CD4-positive, alpha-beta memory T cell (primary cell): Measurements from ENCODE around the gene BCAS4. TPM values are rescaled to one million over a fixed set of nuclear protein-coding genes. Genes with fewer than 3 reads are reported as not detected.

Experiments used
- CTCF ChIA-PET: fragments of 350-600 bp; sonication (Branson Sonifier 250); formaldehyde crosslinking; loops from one replicate; lab custom pipeline; 2021; ENCODE audit warnings: inconsistent platforms; ENCODE audit not compliant: partially characterized antibody; lab: Charles Lee
- POLR2A ChIA-PET: fragments of 350-600 bp; sonication (Branson Sonifier 250); formaldehyde crosslinking; loops from one replicate; lab custom pipeline; 2021; ENCODE audit not compliant: partially characterized antibody; lab: Charles Lee
- DNase-seq, 5 donors: peaks; one replicate each; pipeline versions ENCODE4 v3.0.0 to v3.0.0-alpha.2; 2020 to 2022; ENCODE audit warnings: mixed read lengths in 1 of 5
- H3K27ac ChIP-seq: one replicate; pipeline ENCODE4 v1.7.0; 2013; ENCODE audit warnings: low read depth, low read length
- H3K27me3 ChIP-seq: 2 replicates; pipeline ENCODE4 v1.7.0; 2013; ENCODE audit warnings: mild to moderate bottlenecking, low read length, moderate library complexity; ENCODE audit not compliant: insufficient read depth
- H3K36me3 ChIP-seq: 2 replicates; pipeline ENCODE4 v1.7.0; 2013; ENCODE audit warnings: mild to moderate bottlenecking, low read length, moderate library complexity; ENCODE audit not compliant: insufficient read depth
- H3K4me1 ChIP-seq: 2 replicates; pipeline ENCODE4 v1.7.0; 2013; ENCODE audit warnings: mild to moderate bottlenecking, low read length, moderate library complexity; ENCODE audit not compliant: insufficient read depth
- H3K4me3 ChIP-seq, 2 donors: one replicate each; pipeline ENCODE4 v1.7.0; 2013; ENCODE audit warnings: low read length in 2 of 2, mild to moderate bottlenecking in 1 of 2
- H3K9me3 ChIP-seq, 2 donors: one replicate each; pipeline ENCODE4 v1.7.0; 2013; ENCODE audit warnings: low read length in 2 of 2, control low read depth in 1 of 2; ENCODE audit not compliant: control insufficient read depth in 1 of 2
- H3K27ac Mint-ChIP-seq, 7 donors: one replicate each; pipeline ENCODE4 v1.8.0; 2020 to 2021; ENCODE audit warnings: mixed read lengths in 7 of 7, mild to moderate bottlenecking in 6 of 7, inconsistent platforms in 3 of 7, moderate library complexity in 3 of 7
- H3K27me3 Mint-ChIP-seq, 2 donors: one replicate each; pipeline ENCODE4 v1.8.0; 2020 to 2021; ENCODE audit warnings: mixed read lengths in 2 of 2
- H3K36me3 Mint-ChIP-seq, 2 donors: one replicate each; pipeline ENCODE4 v1.8.0; 2020 to 2021; ENCODE audit warnings: mixed read lengths in 2 of 2, inconsistent platforms in 1 of 2, mild to moderate bottlenecking in 1 of 2
- H3K4me1 Mint-ChIP-seq, 4 donors: one replicate each; pipeline ENCODE4 v1.8.0; 2020 to 2021; ENCODE audit warnings: mixed read lengths in 4 of 4, mild to moderate bottlenecking in 1 of 4
- H3K4me3 Mint-ChIP-seq, 8 donors: one replicate each; pipeline ENCODE4 v1.8.0; 2020 to 2021; ENCODE audit warnings: mixed read lengths in 8 of 8, mild to moderate bottlenecking in 7 of 8, moderate library complexity in 6 of 8, inconsistent platforms in 3 of 8
- H3K9me3 Mint-ChIP-seq, 8 donors: one replicate each; pipeline ENCODE4 v1.8.0; 2020 to 2021; ENCODE audit warnings: mixed read lengths in 8 of 8, mild to moderate bottlenecking in 5 of 8, inconsistent platforms in 3 of 8, moderate library complexity in 1 of 8
- intact Hi-C: fragments of 100-400 bp; cut with micrococcal nuclease; formaldehyde crosslinking; loops from one replicate; pipeline ENCODE4 v1.15.1; 2023
- polyA plus RNA-seq, 2 donors: library from polyadenylated mRNA; unstranded; fragments of 300-500 nt; fragmentation: Illumina TruSeq; gene quantifications; one replicate each; pipeline ENCODE4 v1.2.3, GENCODE V29; 2021
- total RNA-seq, 2 experiments: library from RNA; stranded (reverse); gene quantifications; one replicate each; pipeline ENCODE4 v1.2.3, GENCODE V29; 2021

The BCAS4 gene
- total and polyA plus RNA-seq, 4 experiments from 2014 or later, result 10.8 to 17.8 (median 16.1) TPM

- intact Hi-C loops, result no loop called here
- Mint-ChIP-seq H3K4me1 (peaks cover 0 to 5% (median 1%) of the 10 kb centered on the region in 4 donors), H3K4me3 (no peak overlapping the region), H3K36me3 (peaks cover 12 to 14% of the 10 kb centered on the region in 2 donors), H3K27me3 (no peaks in the 10 kb centered on the region), H3K27ac (no peak overlapping the region), H3K9me3 (no peaks in the 10 kb centered on the region)
- no peak overlapping the region for H3K4me3 ChIP-seq
- POLR2A ChIA-PET, result no interaction called here
- H3K36me3 ChIP-seq, result peaks cover 4% of the 10 kb centered on the region
- H3K27me3 ChIP-seq, result no peaks in the 10 kb centered on the region
- peaks cover 8% of the 10 kb centered on the region for H3K4me1 ChIP-seq
- H3K9me3 ChIP-seq, result no peaks in the 10 kb centered on the region
- CTCF ChIA-PET, result no interaction called here
- no peak overlapping the region for H3K27ac ChIP-seq
- no peak for DNase-seq
Measured at GRCh38 chr20:50838322-50838625, 43.4 kb downstream of the BCAS4 start.

GRCh38 chr20:50838707-50839385 is 44.0 kb downstream of the BCAS4 start:
- ChIA-PET CTCF (no interaction called here), POLR2A (no interaction called here)
- Mint-ChIP-seq H3K27me3 (no peaks in the 10 kb centered on the region), H3K27ac (peak overlapping the region in 2 of 7 donors; percentile 31 to 46), H3K4me1 (peaks cover 0 to 5% (median 1%) of the 10 kb centered on the region in 4 donors), H3K9me3 (no peaks in the 10 kb centered on the region), H3K36me3 (peaks cover 12 to 14% of the 10 kb centered on the region in 2 donors), H3K4me3 (no peak overlapping the region)
- Histone ChIP-seq H3K27me3 (no peaks in the 10 kb centered on the region), H3K27ac (no peak overlapping the region), H3K36me3 (peaks cover 4% of the 10 kb centered on the region), H3K4me1 (peaks cover 8% of the 10 kb centered on the region), H3K4me3 (no peak overlapping the region), H3K9me3 (no peaks in the 10 kb centered on the region)
- intact Hi-C loops, result no loop called here
- no peak for DNase-seq

GRCh38 chr20:50842821-50843220 is 48.0 kb downstream of the BCAS4 start:
- Histone ChIP-seq H3K27ac (no peak overlapping the region), H3K4me3 (no peak overlapping the region), H3K27me3 (no peaks in the 10 kb centered on the region), H3K36me3 (peaks cover 4% of the 10 kb centered on the region), H3K9me3 (no peaks in the 10 kb centered on the region), H3K4me1 (peaks cover 10% of the 10 kb centered on the region)
- CTCF ChIA-PET, result no interaction called here
- Mint-ChIP-seq H3K4me1 (peaks cover 0 to 4% (median 2%) of the 10 kb centered on the region in 4 donors), H3K27ac (no peak overlapping the region), H3K9me3 (no peaks in the 10 kb centered on the region), H3K36me3 (peaks cover 4 to 7% of the 10 kb centered on the region in 2 donors), H3K27me3 (no peaks in the 10 kb centered on the region), H3K4me3 (no peak overlapping the region)
- no peak for DNase-seq
- intact Hi-C loops, result no loop called here
- POLR2A ChIA-PET, result no interaction called here

DNA sequence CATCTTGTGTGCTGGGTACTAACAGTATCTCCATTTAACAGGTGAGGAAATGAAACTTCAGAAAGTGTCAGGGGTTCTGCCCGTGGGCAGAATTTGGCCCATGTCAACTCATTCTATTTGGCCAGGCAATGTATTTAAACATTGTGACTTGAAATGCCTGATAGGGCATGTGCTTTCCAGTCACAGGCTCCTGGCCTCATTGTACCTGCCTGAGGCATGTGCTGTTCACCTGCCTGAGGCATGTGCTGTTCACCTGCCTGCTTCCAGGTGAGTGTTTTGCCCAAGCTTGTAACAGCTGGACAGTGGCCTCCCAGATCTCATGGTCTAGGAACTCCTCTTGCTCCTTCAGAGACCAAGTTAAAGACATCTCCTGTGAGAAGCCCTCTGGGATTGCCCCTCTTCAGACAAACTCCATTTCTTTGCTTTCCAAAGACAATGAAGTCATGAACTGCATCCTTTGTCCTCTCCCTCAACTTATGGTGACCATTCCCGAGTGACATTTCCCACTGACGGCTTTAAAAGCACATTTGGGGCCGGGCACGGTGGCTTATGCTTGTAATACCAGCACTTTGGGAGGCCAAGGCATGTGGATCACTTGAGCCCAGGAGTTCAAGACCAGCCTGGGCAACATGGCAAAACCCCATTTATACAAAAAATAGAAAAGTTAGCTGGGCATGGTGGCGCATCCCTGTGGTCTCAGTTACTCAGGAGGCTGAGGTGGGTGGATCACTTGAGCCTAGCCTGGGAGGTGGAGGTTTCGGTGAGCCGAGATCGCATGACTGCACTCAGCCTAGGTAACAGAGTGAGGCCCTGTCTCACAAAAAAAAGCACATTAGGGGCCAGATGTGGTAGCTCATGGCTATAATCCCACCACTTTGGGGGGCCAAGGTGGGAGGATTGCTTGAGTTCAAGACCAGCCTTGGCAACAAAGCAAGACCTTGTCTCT is 48.7 kb downstream of the BCAS4 start:
- H3K27ac ChIP-seq, result no peak overlapping the region
- H3K36me3 Mint-ChIP-seq, result peaks cover 4 to 7% of the 10 kb centered on the region in 2 donors
- H3K9me3 ChIP-seq, result no peaks in the 10 kb centered on the region
- ChIA-PET POLR2A (no interaction called here), CTCF (no interaction called here)
- H3K4me3 Mint-ChIP-seq, result no peak overlapping the region
- H3K36me3 ChIP-seq, result peaks cover 4% of the 10 kb centered on the region
- peaks cover 8% of the 10 kb centered on the region for H3K4me1 ChIP-seq
- peaks cover 0 to 1% (median 0%) of the 10 kb centered on the region in 4 donors for H3K4me1 Mint-ChIP-seq
- DNase-seq, result no peak
- no peaks in the 10 kb centered on the region for H3K9me3 Mint-ChIP-seq
- H3K27me3 ChIP-seq, result no peaks in the 10 kb centered on the region
- no peak overlapping the region for H3K4me3 ChIP-seq
- H3K27ac Mint-ChIP-seq, result no peak overlapping the region
- intact Hi-C loops, result no loop called here
- no peaks in the 10 kb centered on the region for H3K27me3 Mint-ChIP-seq

- Histone ChIP-seq H3K4me1 (peaks cover 8% of the 10 kb centered on the region), H3K27me3 (no peaks in the 10 kb centered on the region), H3K27ac (no peak overlapping the region), H3K36me3 (no peaks in the 10 kb centered on the region), H3K9me3 (no peaks in the 10 kb centered on the region), H3K4me3 (no peak overlapping the region)
- peaks cover 0 to 7% of the 10 kb centered on the region in 2 donors for H3K36me3 Mint-ChIP-seq
- intact Hi-C loops, result no loop called here
- peaks cover 0 to 1% (median 0%) of the 10 kb centered on the region in 4 donors for H3K4me1 Mint-ChIP-seq
- no peaks in the 10 kb centered on the region for H3K27me3 Mint-ChIP-seq
- no peak for DNase-seq
- peak overlapping the region in 1 of 7 donors; percentile 17 for H3K27ac Mint-ChIP-seq
- H3K4me3 Mint-ChIP-seq, result no peak overlapping the region
- ChIA-PET CTCF (no interaction called here), POLR2A (no interaction called here)
- H3K9me3 Mint-ChIP-seq, result no peaks in the 10 kb centered on the region
Measured at GRCh38 chr20:50844430-50845100, 49.7 kb downstream of the BCAS4 start.

DNA sequence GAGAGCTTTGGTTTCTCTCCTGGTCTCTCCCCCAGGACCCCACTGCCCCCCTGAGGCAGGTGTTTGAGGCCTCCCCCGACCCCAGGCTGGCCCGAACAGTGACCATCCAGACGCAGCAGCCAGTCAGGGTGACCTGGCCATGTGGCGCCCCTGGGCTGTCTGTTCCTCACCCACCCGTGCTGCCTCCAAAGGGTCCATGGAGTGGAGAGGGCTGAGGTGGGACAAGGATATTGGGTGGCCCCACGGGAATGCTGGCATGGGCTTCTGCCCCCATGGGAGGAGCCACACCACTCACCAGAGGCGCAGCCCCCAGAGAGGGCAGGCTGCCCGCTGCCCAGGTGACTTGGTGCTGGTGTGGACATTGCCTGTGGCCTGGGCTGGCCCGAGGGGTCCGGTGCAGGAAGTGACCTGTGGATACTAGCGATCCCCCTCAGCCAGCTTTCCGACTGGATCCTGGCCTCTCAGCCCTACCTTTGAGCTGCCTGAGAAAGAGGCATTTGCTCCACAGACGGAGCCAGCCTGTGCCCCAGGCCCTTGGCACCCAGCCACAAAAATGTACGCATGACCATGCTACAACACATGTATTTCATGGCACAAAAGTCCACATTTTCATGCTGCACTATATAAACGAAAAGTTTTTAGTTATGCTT is 50.8 kb downstream of the BCAS4 start:
- ChIA-PET POLR2A (no interaction called here), CTCF (no interaction called here)
- H3K4me1 ChIP-seq, result peaks cover 8% of the 10 kb centered on the region
- H3K4me3 ChIP-seq, result no peak overlapping the region
- Mint-ChIP-seq H3K4me1 (peaks cover 0 to 1% (median 0%) of the 10 kb centered on the region in 4 donors), H3K27me3 (no peaks in the 10 kb centered on the region), H3K9me3 (no peaks in the 10 kb centered on the region), H3K27ac (no peak overlapping the region), H3K36me3 (peaks cover 0 to 7% of the 10 kb centered on the region in 2 donors), H3K4me3 (no peak overlapping the region)
- DNase-seq, result no peak
- no peaks in the 10 kb centered on the region for H3K9me3 ChIP-seq
- intact Hi-C loops, result no loop called here
- H3K36me3 ChIP-seq, result no peaks in the 10 kb centered on the region
- no peak overlapping the region for H3K27ac ChIP-seq
- H3K27me3 ChIP-seq, result no peaks in the 10 kb centered on the region
